HUES64 (cell line): ENCODE results near the gene FAM53A.
"Not testable (repeated sequence)": the region's sequence is repeated elsewhere in the genome, so short reads cannot be mapped to it uniquely, and the experiment has no call there.

Experiments
- H3K27ac ChIP-seq: 2 replicates; pipeline ENCODE4 v1.7.0; 2013; ENCODE audit warnings: low read depth, low read length, inconsistent platforms
- H3K27me3 ChIP-seq: 2 replicates; pipeline ENCODE4 v1.6.1; 2013; ENCODE audit warnings: mild to moderate bottlenecking, low read length; ENCODE audit not compliant: insufficient read depth
- H3K36me3 ChIP-seq: 2 replicates; pipeline ENCODE4 v1.6.1; 2013; ENCODE audit warnings: mild to moderate bottlenecking, low read length; ENCODE audit not compliant: insufficient read depth
- H3K4me1 ChIP-seq: 2 replicates; pipeline ENCODE4 v1.6.1; 2013; ENCODE audit warnings: mild to moderate bottlenecking, low read length, moderate library complexity; ENCODE audit not compliant: insufficient read depth
- H3K4me3 ChIP-seq: 2 replicates; pipeline ENCODE4 v1.5.1; 2013; ENCODE audit warnings: mild to moderate bottlenecking, low read length, moderate library complexity
- H3K9ac ChIP-seq: 2 replicates; pipeline ENCODE4 v1.6.1; 2013; ENCODE audit warnings: mild to moderate bottlenecking, low read depth, low read length
- H3K9me3 ChIP-seq: 2 replicates; pipeline ENCODE4 v1.6.1; 2013; ENCODE audit warnings: low read depth, low read length; ENCODE audit not compliant: insufficient read depth
- WGBS: fragments of 150-250, 120-280 bp; methylation state at CpG from one replicate; pipeline ENCODE4 v1.1.7; 2013; ENCODE audit warnings: missing lambda C conversion rate; 5-methylcytosine and 5-hydroxymethylcytosine counted together

The FAM53A gene

GRCh38 chr4:1676605-1677525 lies 7.2 kb downstream of the FAM53A start:
- no peaks in the 10 kb centered on the region for H3K9me3 ChIP-seq
- no peaks in the 10 kb centered on the region for H3K36me3 ChIP-seq
- no peak overlapping the region for H3K9ac ChIP-seq
- 85% methylated on average over 24 of the region's 25 CpGs for WGBS
- H3K4me1 ChIP-seq = no peaks in the 10 kb centered on the region
- no peaks in the 10 kb centered on the region for H3K27me3 ChIP-seq
- H3K4me3 ChIP-seq = no peak overlapping the region
- H3K27ac ChIP-seq = no peak overlapping the region

GRCh38 chr4:1675802-1676137 lies 8.3 kb downstream of the FAM53A start:
- H3K4me1 ChIP-seq = no peaks in the 10 kb centered on the region
- no peak overlapping the region for H3K9ac ChIP-seq
- H3K27ac ChIP-seq = no peak overlapping the region
- no peak overlapping the region for H3K4me3 ChIP-seq
- H3K27me3 ChIP-seq = no peaks in the 10 kb centered on the region
- no peaks in the 10 kb centered on the region for H3K36me3 ChIP-seq
- WGBS = 83% methylated on average over 10 of the region's 10 CpGs
- no peaks in the 10 kb centered on the region for H3K9me3 ChIP-seq

GRCh38 chr4:1675136-1675801 lies 8.8 kb downstream of the FAM53A start:
- no peak overlapping the region for H3K9ac ChIP-seq
- 92% methylated on average over 19 of the region's 19 CpGs for WGBS
- no peaks in the 10 kb centered on the region for H3K4me1 ChIP-seq
- no peaks in the 10 kb centered on the region for H3K27me3 ChIP-seq
- H3K4me3 ChIP-seq = no peak overlapping the region
- no peaks in the 10 kb centered on the region for H3K36me3 ChIP-seq
- no peaks in the 10 kb centered on the region for H3K9me3 ChIP-seq
- no peak overlapping the region for H3K27ac ChIP-seq

- no peaks in the 10 kb centered on the region for H3K27me3 ChIP-seq
- H3K36me3 ChIP-seq = no peaks in the 10 kb centered on the region
- H3K4me1 ChIP-seq = no peaks in the 10 kb centered on the region
- WGBS = 75% methylated on average over 9 of the region's 9 CpGs
- no peak overlapping the region for H3K9ac ChIP-seq
- H3K4me3 ChIP-seq = no peak overlapping the region
- no peaks in the 10 kb centered on the region for H3K9me3 ChIP-seq
- no peak overlapping the region for H3K27ac ChIP-seq
These were observed 9.4 kb downstream of the FAM53A start for GRCh38 chr4:1674682-1675081.

- no peak overlapping the region for H3K4me3 ChIP-seq
- no peaks in the 10 kb centered on the region for H3K9me3 ChIP-seq
- WGBS = 88% methylated on average over 20 of the region's 20 CpGs
- H3K27me3 ChIP-seq = no peaks in the 10 kb centered on the region
- no peaks in the 10 kb centered on the region for H3K4me1 ChIP-seq
- H3K9ac ChIP-seq = no peak overlapping the region
- H3K36me3 ChIP-seq = no peaks in the 10 kb centered on the region
- no peak overlapping the region for H3K27ac ChIP-seq
These were observed 10.4 kb downstream of the FAM53A start for GRCh38 chr4:1673671-1674070.

DNA sequence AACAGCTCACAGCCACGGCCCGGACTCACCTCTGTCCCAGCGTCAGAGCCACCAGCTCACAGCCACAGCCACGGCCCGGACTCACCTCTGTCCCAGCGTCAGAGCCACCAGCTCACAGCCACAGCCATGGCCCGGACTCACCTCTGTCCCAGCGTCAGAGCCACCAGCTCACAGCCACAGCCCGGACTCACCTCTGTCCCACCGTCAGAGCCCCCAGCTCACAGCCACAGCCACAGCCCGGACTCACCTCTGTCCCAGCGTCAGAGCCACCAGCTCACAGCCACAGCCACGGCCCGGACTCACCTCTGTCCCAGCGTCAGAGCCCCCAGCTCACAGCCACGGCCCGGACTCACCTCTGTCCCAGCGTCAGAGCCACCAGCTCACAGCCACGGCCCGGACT lies 13.1 kb downstream of the FAM53A start:
- H3K27me3 ChIP-seq, H3K36me3 ChIP-seq, H3K9me3 ChIP-seq, H3K9ac ChIP-seq, H3K27ac ChIP-seq, H3K4me3 ChIP-seq, H3K4me1 ChIP-seq: not testable (repeated sequence)
- WGBS = 94% methylated on average over 20 of the region's 20 CpGs

GRCh38 chr4:1670279-1670678 lies 13.8 kb downstream of the FAM53A start:
- no peaks in the 10 kb centered on the region for H3K27me3 ChIP-seq
- no peak overlapping the region for H3K27ac ChIP-seq
- no peaks in the 10 kb centered on the region for H3K4me1 ChIP-seq
- H3K4me3 ChIP-seq = no peak overlapping the region
- no peak overlapping the region for H3K9ac ChIP-seq
- H3K36me3 ChIP-seq = no peaks in the 10 kb centered on the region
- 95% methylated on average over 11 of the region's 11 CpGs for WGBS
- no peaks in the 10 kb centered on the region for H3K9me3 ChIP-seq

GRCh38 chr4:1669850-1670249 lies 14.3 kb downstream of the FAM53A start:
- H3K4me1 ChIP-seq = no peaks in the 10 kb centered on the region
- no peaks in the 10 kb centered on the region for H3K9me3 ChIP-seq
- WGBS = 93% methylated on average over 21 of the region's 21 CpGs
- no peak overlapping the region for H3K27ac ChIP-seq
- H3K4me3 ChIP-seq = no peak overlapping the region
- H3K36me3 ChIP-seq = no peaks in the 10 kb centered on the region
- H3K9ac ChIP-seq = no peak overlapping the region
- no peaks in the 10 kb centered on the region for H3K27me3 ChIP-seq

- WGBS = 93% methylated on average over 12 of the region's 12 CpGs
- no peaks in the 10 kb centered on the region for H3K4me1 ChIP-seq
- H3K9ac ChIP-seq = no peak overlapping the region
- H3K36me3 ChIP-seq = no peaks in the 10 kb centered on the region
- no peaks in the 10 kb centered on the region for H3K9me3 ChIP-seq
- H3K4me3 ChIP-seq = no peak overlapping the region
- H3K27ac ChIP-seq = no peak overlapping the region
- H3K27me3 ChIP-seq = no peaks in the 10 kb centered on the region
These were observed 14.8 kb downstream of the FAM53A start for GRCh38 chr4:1669270-1669669.

DNA sequence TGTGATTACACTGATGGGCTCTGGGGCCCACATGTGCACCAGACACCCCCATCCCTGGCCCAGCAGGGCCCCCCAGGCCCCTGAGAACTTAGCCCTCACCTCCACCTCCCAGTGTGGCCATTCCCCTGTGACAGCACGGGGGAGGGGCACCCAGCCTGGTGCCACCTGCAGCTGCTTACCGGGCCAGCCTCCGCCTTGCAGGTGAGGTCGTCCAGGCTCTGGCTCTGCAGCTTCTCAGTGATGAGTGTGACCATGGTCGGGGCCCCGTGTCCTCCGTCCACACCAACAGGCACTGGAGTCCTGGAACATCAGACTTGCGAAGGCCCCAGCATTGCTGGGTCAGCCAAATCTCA lies 15.6 kb downstream of the FAM53A start:
- Histone ChIP-seq H3K27ac (no peak overlapping the region), H3K36me3 (no peaks in the 10 kb centered on the region), H3K4me3 (no peak overlapping the region), H3K9ac (no peak overlapping the region), H3K9me3 (no peaks in the 10 kb centered on the region), H3K27me3 (no peaks in the 10 kb centered on the region), H3K4me1 (no peaks in the 10 kb centered on the region)
- 81% methylated on average over 8 of the region's 8 CpGs for WGBS

DNA sequence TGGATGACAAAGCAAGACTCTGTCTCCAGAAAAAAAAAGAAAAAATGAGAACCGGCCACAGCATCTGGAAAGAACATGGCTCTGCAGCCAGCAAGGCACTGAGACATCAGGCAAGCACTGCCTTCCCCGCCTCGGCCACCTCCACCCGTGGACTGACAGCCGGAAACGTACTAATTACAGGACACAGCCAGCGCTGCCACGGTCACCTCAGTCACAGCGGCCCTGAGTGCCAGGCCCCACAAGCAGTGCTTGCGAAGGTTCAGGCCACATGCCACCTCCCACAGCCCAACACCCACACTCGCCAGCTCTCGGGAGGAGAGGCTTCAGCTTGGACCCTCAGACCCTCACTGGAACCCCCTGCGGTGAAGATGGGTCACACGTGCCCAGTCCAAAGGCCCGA lies 16.8 kb downstream of the FAM53A start:
- Histone ChIP-seq H3K4me3 (no peak overlapping the region), H3K27ac (no peak overlapping the region), H3K36me3 (no peaks in the 10 kb centered on the region), H3K9ac (no peak overlapping the region), H3K4me1 (no peaks in the 10 kb centered on the region), H3K27me3 (no peaks in the 10 kb centered on the region), H3K9me3 (no peaks in the 10 kb centered on the region)
- 92% methylated on average over 15 of the region's 15 CpGs for WGBS
